Motor neuron (in vitro differentiated cells): Measurements from ENCODE around the gene RAB3IL1. TPM values are rescaled to one million over a fixed set of nuclear protein-coding genes. Genes with fewer than 3 reads are reported as not detected.

Experiments
- ATAC-seq, 8 experiments: fragments of 200-7000 bp; cut with Tn5 transposase; replicated peaks in 6 of 8; 2 replicates each; pipeline ENCODE4 v1.8.0; 2021; ENCODE audit warnings: mild to moderate bottlenecking in 8 of 8, moderate library complexity in 8 of 8
- H3K27ac ChIP-seq, 2 donors: fragments of 250-450 bp; sonication (Bioruptor Pico); 2 replicates each; pipeline ENCODE4 v1.9.0; 2021; ENCODE audit warnings: antibody characterized with exemption in 2 of 2, mild to moderate bottlenecking in 2 of 2, moderate library complexity in 1 of 2
- H3K4me1 ChIP-seq, 2 donors: fragments of 250-450 bp; sonication (Bioruptor Pico); replicated peaks in 1 of 2; 2 replicates each; pipeline ENCODE4 v1.6.1; 2021; ENCODE audit warnings: antibody characterized with exemption in 2 of 2, mild to moderate bottlenecking in 2 of 2, moderate library complexity in 1 of 2
- H3K4me3 ChIP-seq, 5 donors: fragments of 250-450 bp; sonication (Bioruptor Pico); 2 replicates each; pipeline ENCODE4 v1.9.0; 2021; ENCODE audit warnings: antibody characterized with exemption in 5 of 5, mild to moderate bottlenecking in 5 of 5, moderate library complexity in 4 of 5
- WGBS, 10 experiments: fragments of 450-650 bp; shearing (Covaris generic); methylation state at CpG; one replicate each; pipeline ENCODE4 v1.0.0; 2022; 5-methylcytosine and 5-hydroxymethylcytosine counted together
- in situ Hi-C, 9 experiments: fragments of 400-800 bp; cut with MboI; loops; one replicate each; pipeline ENCODE4 v1.15.0; 2021; ENCODE audit warnings: low sequenced_read_pairs in 9 of 9, low pct_unique_long_range_greater_than_20kb in 2 of 9; ENCODE audit not compliant: unreplicated experiment in 9 of 9
- total RNA-seq, 8 experiments: library from RNA; unstranded; fragments of 300-600 nt; gene quantifications; 2 replicates each; pipeline versions ENCODE4 v1.2.3 to v1.2.4, GENCODE V29; 2022

The RAB3IL1 gene
- total RNA-seq, 8 experiments from 2014 or later, result 0.50 to 12.8 (median 2.5) TPM

- in situ Hi-C loops, result loop anchor here in 2 of 9 experiments (5.0 to 25.0 kb wide), 3 partner anchors 52 to 113 kb away; partner anchors contain the start of gene FADS3 (in 1 of the 2)
- Histone ChIP-seq H3K27ac (peak overlapping the region; percentile 97 to 99), H3K4me1 (peaks cover 39 to 44% of the 10 kb centered on the region in 2 donors), H3K4me3 (peak overlapping the region in 2 of 5 donors; percentile 3)
- peak; percentile 79 to 95 (median 93) for ATAC-seq
- 0 to 83% (median 20%) methylated on average over 1 to 7 of the region's 9 CpGs; no CpG with 5 or more reads in 3 of the 10 experiments for WGBS, 10 experiments
These were observed 32.0 kb upstream of the RAB3IL1 start for GRCh38 chr11:61949169-61950034.

GRCh38 chr11:61948505-61948904 is 31.1 kb upstream of the RAB3IL1 start:
- peaks cover 39 to 41% of the 10 kb centered on the region in 2 donors for H3K4me1 ChIP-seq
- in situ Hi-C loops, result loop anchor here in 2 of 9 experiments (5.0 to 10.0 kb wide), 2 partner anchors 51 to 54 kb away; partner anchors contain the start of gene FADS3 (in 1 of the 2)

DNA sequence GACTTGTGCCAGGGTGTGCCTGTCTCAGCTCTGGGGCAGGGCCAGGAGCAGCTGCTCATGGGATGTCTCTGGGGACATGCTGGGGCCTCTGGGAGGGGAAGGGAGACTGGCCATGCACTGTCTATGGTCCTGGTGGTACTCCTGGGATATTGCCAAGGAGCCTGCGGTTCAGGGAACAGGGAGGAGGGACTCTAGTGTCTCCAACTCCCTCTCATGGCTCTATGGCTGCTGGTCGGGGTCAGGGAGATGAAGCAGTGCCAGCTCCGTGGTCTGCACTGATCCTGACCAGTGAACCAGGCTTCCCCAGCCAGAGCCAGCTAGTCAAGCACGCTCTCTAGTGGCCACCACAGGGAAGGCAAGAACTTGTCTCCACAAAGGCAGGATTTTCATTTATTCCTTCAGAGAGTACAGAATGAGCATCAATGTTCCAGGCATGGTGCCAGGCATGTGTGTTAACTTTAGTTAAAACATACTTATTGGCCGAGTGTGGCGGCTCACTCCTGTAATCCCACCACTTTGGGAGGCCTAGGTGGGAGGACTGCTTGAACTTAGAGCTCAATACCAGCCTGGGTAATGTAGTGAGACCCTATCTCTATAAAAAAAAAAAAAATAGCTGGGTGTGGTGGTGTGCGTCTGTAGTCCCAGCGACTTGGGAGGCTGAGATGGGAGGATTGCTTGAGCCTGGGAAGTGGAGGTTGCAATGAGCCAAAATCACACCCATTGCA is 30.3 kb upstream of the RAB3IL1 start:
- WGBS, 10 experiments, result 0 to 60% (median 1%) methylated on average over 1 to 8 of the region's 8 CpGs; no CpG with 5 or more reads in 2 of the 10 experiments
- peak overlapping the region in 1 of 2 donors; percentile 52 for H3K27ac ChIP-seq
- in situ Hi-C loops, result loop anchor here in 2 of 9 experiments (5.0 to 10.0 kb wide), 2 partner anchors 50 to 53 kb away; partner anchors contain the start of gene FADS3 (in 1 of the 2)

More at GRCh38 chr11:61948505-61948904, 31.1 kb upstream of the RAB3IL1 start:
- no peak for ATAC-seq
- Histone ChIP-seq H3K4me3 (no peak overlapping the region), H3K27ac (peak overlapping the region; percentile 97 to 99)
- 14 to 100% (median 89%) methylated on average over 1 to 5 of the region's 7 CpGs; no CpG with 5 or more reads in 2 of the 10 experiments for WGBS, 10 experiments

GRCh38 chr11:61946894-61947293 is 29.5 kb upstream of the RAB3IL1 start:
- peaks cover 39 to 41% of the 10 kb centered on the region in 2 donors for H3K4me1 ChIP-seq
- H3K4me3 ChIP-seq, result no peak overlapping the region
- in situ Hi-C loops, result loop anchor here in 2 of 9 experiments (5.0 to 10.0 kb wide), 2 partner anchors 50 to 52 kb away; partner anchors contain the start of gene FADS3 (in 1 of the 2)
- 58 to 100% (median 100%) methylated on average over 1 to 4 of the region's 5 CpGs; no CpG with 5 or more reads in 1 of the 10 experiments for WGBS, 10 experiments
- H3K27ac ChIP-seq, result no peak overlapping the region
- ATAC-seq, result no peak

More for the DNA sequence above, 30.3 kb upstream of the RAB3IL1 start:
- Histone ChIP-seq H3K4me1 (peaks cover 39 to 41% of the 10 kb centered on the region in 2 donors), H3K4me3 (no peak overlapping the region)
- peak; percentile 27 to 78 (median 45) for ATAC-seq

- Histone ChIP-seq H3K27ac (no peak overlapping the region), H3K4me3 (no peak overlapping the region), H3K4me1 (peaks cover 24% of the 10 kb centered on the region in 2 donors)
- no peak for ATAC-seq
- 76 to 91% (median 83%) methylated on average over 2 to 12 of the region's 13 CpGs; no CpG with 5 or more reads in 5 of the 10 experiments for WGBS, 10 experiments
- in situ Hi-C loops, result loop anchor here in 2 of 9 experiments (5.0 to 10.0 kb wide), 2 partner anchors 48 to 50 kb away; partner anchors contain the start of gene FADS3 (in 1 of the 2)
These were observed 27.8 kb upstream of the RAB3IL1 start for GRCh38 chr11:61945191-61945590.

DNA sequence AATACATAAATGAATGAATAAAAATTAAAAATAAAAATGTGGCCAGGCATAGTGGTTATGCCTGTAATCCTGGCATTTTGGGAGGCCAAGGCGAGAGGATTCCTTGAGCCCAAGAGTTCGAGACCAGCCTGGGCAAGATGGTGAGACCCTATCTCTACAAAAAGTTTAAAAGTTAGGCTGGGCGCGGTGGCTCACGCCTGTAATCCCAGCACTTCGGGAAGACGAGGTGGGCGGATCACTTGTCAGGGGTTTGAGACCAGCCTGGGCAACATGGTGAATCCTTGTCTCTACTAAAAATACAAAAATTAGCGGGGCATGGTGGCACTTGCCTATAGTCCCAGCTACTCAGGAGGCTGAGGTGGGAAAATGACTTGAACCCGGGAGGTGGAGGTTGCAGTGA is 23.1 kb upstream of the RAB3IL1 start:
- Histone ChIP-seq H3K4me3 (no peak overlapping the region), H3K4me1 (no peaks in the 10 kb centered on the region), H3K27ac (no peak overlapping the region)
- WGBS, 10 experiments, result 44 to 100% (median 90%) methylated on average over 2 to 8 of the region's 10 CpGs
- no peak for ATAC-seq
- in situ Hi-C loops, result loop anchor here in 1 of 9 experiments (10.0 kb wide), 1 partner anchor 46 kb away; the partner anchor contains the start of gene FADS3

GRCh38 chr11:61935861-61936260 is 18.5 kb upstream of the RAB3IL1 start:
- 0 to 80% (median 61%) methylated on average over 1 to 2 of the region's 2 CpGs for WGBS, 10 experiments

DNA sequence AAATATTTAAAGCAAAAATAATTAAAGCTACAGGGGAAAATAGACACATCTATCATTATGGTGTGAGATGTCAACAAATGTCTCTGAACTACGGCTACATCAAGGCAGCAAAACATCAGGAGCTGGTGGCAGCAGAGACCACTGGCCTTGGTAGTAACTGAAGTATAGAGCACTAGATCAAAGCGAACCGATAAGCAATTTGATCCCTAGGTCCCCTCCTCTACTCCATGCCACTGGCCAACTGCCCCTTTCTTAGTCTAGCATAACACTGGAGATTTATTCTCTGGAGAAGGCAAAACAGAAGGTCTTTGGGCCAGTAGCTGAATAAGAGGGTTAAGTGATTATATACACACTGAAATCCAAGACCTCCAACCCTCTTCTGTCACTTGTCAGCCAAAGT is 13.6 kb upstream of the RAB3IL1 start:
- H3K27ac ChIP-seq, result no peak overlapping the region
- H3K4me1 ChIP-seq, result no peaks in the 10 kb centered on the region
- H3K4me3 ChIP-seq, result no peak overlapping the region
- no peak for ATAC-seq
- 78 to 100% (median 86%) methylated on average over 1 to 3 of the region's 3 CpGs; no CpG with 5 or more reads in 2 of the 10 experiments for WGBS, 10 experiments
- in situ Hi-C loops, result no loop called here

More at GRCh38 chr11:61935861-61936260, 18.5 kb upstream of the RAB3IL1 start:
- no peaks in the 10 kb centered on the region for H3K4me1 ChIP-seq
- no peak for ATAC-seq
- no peak overlapping the region for H3K4me3 ChIP-seq
- H3K27ac ChIP-seq, result no peak overlapping the region
- in situ Hi-C loops, result no loop called here

DNA sequence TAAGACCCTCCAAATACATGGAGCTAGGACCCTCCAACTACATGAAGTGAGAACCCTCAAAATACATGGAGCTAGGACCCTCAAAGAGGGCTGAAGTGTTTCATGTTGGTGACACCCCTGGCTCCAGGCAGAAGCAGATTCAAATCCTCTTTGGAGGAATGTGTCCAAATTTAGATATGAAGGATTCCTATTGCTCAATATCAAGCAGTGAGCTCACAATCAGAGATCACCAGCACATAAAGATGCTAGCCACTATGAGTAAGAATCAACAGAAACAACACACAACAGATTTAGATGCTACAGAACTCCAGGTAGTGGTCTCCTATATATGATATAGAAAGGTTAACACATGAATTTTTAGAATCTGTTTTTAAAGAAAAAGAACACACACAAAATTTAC is 11.2 kb upstream of the RAB3IL1 start:
- Histone ChIP-seq H3K4me1 (peaks cover 0 to 3% of the 10 kb centered on the region in 2 donors), H3K4me3 (no peak overlapping the region), H3K27ac (no peak overlapping the region)
- in situ Hi-C loops, result no loop called here
- ATAC-seq, result peak in 1 of 8 experiments; percentile 24

GRCh38 chr11:61927501-61927900 is 10.1 kb upstream of the RAB3IL1 start:
- 100% methylated on average over 1 of the region's 1 CpG; no CpG with 5 or more reads in 7 of the 10 experiments for WGBS, 10 experiments
- Histone ChIP-seq H3K4me1 (peaks cover 0 to 11% of the 10 kb centered on the region in 2 donors), H3K4me3 (no peak overlapping the region), H3K27ac (no peak overlapping the region)
- ATAC-seq, result peak in 1 of 8 experiments; percentile 3
- in situ Hi-C loops, result no loop called here

- ATAC-seq, result no peak
- 67 to 100% (median 91%) methylated on average over 1 to 3 of the region's 3 CpGs; no CpG with 5 or more reads in 5 of the 10 experiments for WGBS, 10 experiments
- no peak overlapping the region for H3K4me3 ChIP-seq
- in situ Hi-C loops, result no loop called here
- H3K27ac ChIP-seq, result no peak overlapping the region
- peaks cover 0 to 11% of the 10 kb centered on the region in 2 donors for H3K4me1 ChIP-seq
These were observed 8.9 kb upstream of the RAB3IL1 start for GRCh38 chr11:61926235-61926634.

DNA sequence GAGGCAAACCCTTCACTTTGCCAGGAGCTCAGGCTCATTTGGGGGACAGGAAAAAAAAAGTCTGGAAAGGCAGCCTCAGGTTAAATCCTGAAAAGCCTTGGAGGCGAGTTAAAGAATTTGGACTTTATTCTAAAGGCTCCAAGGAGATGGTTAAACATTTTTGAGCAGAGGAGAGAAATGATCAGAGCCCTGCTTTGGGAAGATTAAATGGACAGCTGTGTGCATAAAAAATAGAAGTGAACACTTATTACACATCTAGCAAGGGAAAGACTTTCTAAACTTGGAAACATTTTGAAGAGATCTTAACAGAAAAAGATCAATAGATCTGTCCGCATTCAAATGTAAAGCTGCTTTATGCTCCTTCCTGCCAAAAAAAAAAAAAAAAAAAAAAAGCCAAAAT is 8.4 kb upstream of the RAB3IL1 start:
- Histone ChIP-seq H3K4me1 (peaks cover 0 to 11% of the 10 kb centered on the region in 2 donors), H3K27ac (no peak overlapping the region), H3K4me3 (no peak overlapping the region)
- in situ Hi-C loops, result no loop called here
- 70 to 100% (median 85%) methylated on average over 1 to 2 of the region's 2 CpGs; no CpG with 5 or more reads in 1 of the 10 experiments for WGBS, 10 experiments
- no peak for ATAC-seq
